ENCODE results near the gene NVL.

The NVL gene

GRCh38 chr1:224375059-224375458, 45.1 kb upstream of the NVL start:
- Histone ChIP-seq H3K79me2 (ENCODE audit: insufficient read depth, low read length) (no peaks in the 10 kb centered on the region), H4K20me1 (ENCODE audit: insufficient read depth, low read length) (no peaks in the 10 kb centered on the region), H3K4me1 (ENCODE audit: insufficient read depth, low read length, severe bottlenecking) (no peaks in the 10 kb centered on the region), H3F3A (ENCODE audit: insufficient read depth, low read length) (no peaks in the 10 kb centered on the region), H3K4me2 (ENCODE audit: low read length) (no peak overlapping the region), H3K4me3 (ENCODE audit: low read depth, low read length, poor library complexity, severe bottlenecking) (no peak overlapping the region), H3K27me3 (ENCODE audit: insufficient read depth, low read length) (no peaks in the 10 kb centered on the region), H3K9ac (ENCODE audit: low read length) (no peak overlapping the region), H3K36me3 (ENCODE audit: insufficient read depth, low read length) (peaks cover 66% of the 10 kb centered on the region), H3K9me3 (ENCODE audit: low read length) (no peaks in the 10 kb centered on the region), H3K27ac (ENCODE audit: low read depth, low read length, poor library complexity, severe bottlenecking) (no peak overlapping the region), H3K9me2 (ENCODE audit: low read depth, low read length) (no peaks in the 10 kb centered on the region), H2AFZ (ENCODE audit: low read length) (no peak overlapping the region)
- no peak for TF ChIP-seq EZH2 (IDR thresholded peaks at IDR 0.05; ENCODE audit: borderline replicate concordance, low read length)
- no peak for TF ChIP-seq CTCF (IDR thresholded peaks at IDR 0.05; ENCODE audit: low read length)

GRCh38 chr1:224373008-224373590, 43.1 kb upstream of the NVL start:
- no peak overlapping the region for H2AFZ ChIP-seq (ENCODE audit: low read length)
- H3K4me1 ChIP-seq (ENCODE audit: insufficient read depth, low read length, severe bottlenecking) = no peaks in the 10 kb centered on the region
- H3K36me3 ChIP-seq (ENCODE audit: insufficient read depth, low read length) = peaks cover 69% of the 10 kb centered on the region
- no peaks in the 10 kb centered on the region for H3K9me3 ChIP-seq (ENCODE audit: low read length)
- no peak overlapping the region for H3K27ac ChIP-seq (ENCODE audit: low read depth, low read length, poor library complexity, severe bottlenecking)
- H3K79me2 ChIP-seq (ENCODE audit: insufficient read depth, low read length) = no peaks in the 10 kb centered on the region
- H4K20me1 ChIP-seq (ENCODE audit: insufficient read depth, low read length) = no peaks in the 10 kb centered on the region
- H3K27me3 ChIP-seq (ENCODE audit: insufficient read depth, low read length) = no peaks in the 10 kb centered on the region
- TF ChIP-seq CTCF (IDR thresholded peaks at IDR 0.05; ENCODE audit: low read length) (no peak), EZH2 (IDR thresholded peaks at IDR 0.05; ENCODE audit: borderline replicate concordance, low read length) (no peak)
- no peak overlapping the region for H3K4me2 ChIP-seq (ENCODE audit: low read length)
- H3K9ac ChIP-seq (ENCODE audit: low read length) = no peak overlapping the region
- H3F3A ChIP-seq (ENCODE audit: insufficient read depth, low read length) = no peaks in the 10 kb centered on the region
- no peak overlapping the region for H3K4me3 ChIP-seq (ENCODE audit: low read depth, low read length, poor library complexity, severe bottlenecking)
- H3K9me2 ChIP-seq (ENCODE audit: low read depth, low read length) = no peaks in the 10 kb centered on the region

- Histone ChIP-seq H3K4me2 (ENCODE audit: low read length) (no peak overlapping the region), H3K4me1 (ENCODE audit: insufficient read depth, low read length, severe bottlenecking) (no peaks in the 10 kb centered on the region), H4K20me1 (ENCODE audit: insufficient read depth, low read length) (no peaks in the 10 kb centered on the region), H3F3A (ENCODE audit: insufficient read depth, low read length) (no peaks in the 10 kb centered on the region), H3K79me2 (ENCODE audit: insufficient read depth, low read length) (no peaks in the 10 kb centered on the region; the same call in 1 of the 2 replicates), H3K27me3 (ENCODE audit: insufficient read depth, low read length) (no peaks in the 10 kb centered on the region), H3K9ac (ENCODE audit: low read length) (no peak overlapping the region), H3K9me3 (ENCODE audit: low read length) (no peaks in the 10 kb centered on the region), H3K36me3 (ENCODE audit: insufficient read depth, low read length) (peaks cover 72% of the 10 kb centered on the region), H3K27ac (ENCODE audit: low read depth, low read length, poor library complexity, severe bottlenecking) (no peak overlapping the region), H2AFZ (ENCODE audit: low read length) (no peak overlapping the region), H3K4me3 (ENCODE audit: low read depth, low read length, poor library complexity, severe bottlenecking) (no peak overlapping the region), H3K9me2 (ENCODE audit: low read depth, low read length) (no peaks in the 10 kb centered on the region)
- no peak for TF ChIP-seq CTCF (IDR thresholded peaks at IDR 0.05; ENCODE audit: low read length)
- TF ChIP-seq EZH2 (IDR thresholded peaks at IDR 0.05; ENCODE audit: borderline replicate concordance, low read length) = no peak
These were observed 38.4 kb upstream of the NVL start for GRCh38 chr1:224368409-224368808.

Measured in OCI-LY1 (cell line).